GM12873 (cell line): Measurements from ENCODE around the gene RILPL1.

Source experiments
- TF ChIP-seq, protein P1 (sequence below): IDR thresholded peaks from 2 replicates; pipeline ENCODE4 v1.5.1; 2012; ENCODE audit warnings: low read depth, mild to moderate bottlenecking, moderate library complexity, low read length, control low read depth; ENCODE audit not compliant: insufficient read depth; ENCODE audit errors: missing control alignments

RILPL1 gene

DNA sequence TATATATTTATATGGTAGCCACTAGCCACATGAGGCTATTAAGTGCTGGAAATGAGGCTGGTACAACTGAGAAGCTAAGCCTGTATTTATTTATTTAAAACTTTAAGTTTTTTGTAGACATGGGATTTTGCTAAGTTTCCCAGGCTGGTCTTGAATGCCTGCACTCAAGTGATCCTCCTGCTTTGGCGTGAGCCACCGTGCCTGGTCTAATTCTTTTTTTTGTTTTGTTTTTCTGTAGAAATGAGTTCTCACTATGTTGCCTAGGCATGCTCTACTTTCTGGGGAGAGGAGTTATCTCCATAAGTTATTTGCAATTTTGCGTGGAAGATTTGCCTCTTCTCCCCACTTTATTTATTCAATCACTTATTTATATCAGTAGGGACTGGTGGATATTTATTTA is 80.4 kb downstream of the RILPL1 start:
- TF ChIP-seq, protein P1, sequence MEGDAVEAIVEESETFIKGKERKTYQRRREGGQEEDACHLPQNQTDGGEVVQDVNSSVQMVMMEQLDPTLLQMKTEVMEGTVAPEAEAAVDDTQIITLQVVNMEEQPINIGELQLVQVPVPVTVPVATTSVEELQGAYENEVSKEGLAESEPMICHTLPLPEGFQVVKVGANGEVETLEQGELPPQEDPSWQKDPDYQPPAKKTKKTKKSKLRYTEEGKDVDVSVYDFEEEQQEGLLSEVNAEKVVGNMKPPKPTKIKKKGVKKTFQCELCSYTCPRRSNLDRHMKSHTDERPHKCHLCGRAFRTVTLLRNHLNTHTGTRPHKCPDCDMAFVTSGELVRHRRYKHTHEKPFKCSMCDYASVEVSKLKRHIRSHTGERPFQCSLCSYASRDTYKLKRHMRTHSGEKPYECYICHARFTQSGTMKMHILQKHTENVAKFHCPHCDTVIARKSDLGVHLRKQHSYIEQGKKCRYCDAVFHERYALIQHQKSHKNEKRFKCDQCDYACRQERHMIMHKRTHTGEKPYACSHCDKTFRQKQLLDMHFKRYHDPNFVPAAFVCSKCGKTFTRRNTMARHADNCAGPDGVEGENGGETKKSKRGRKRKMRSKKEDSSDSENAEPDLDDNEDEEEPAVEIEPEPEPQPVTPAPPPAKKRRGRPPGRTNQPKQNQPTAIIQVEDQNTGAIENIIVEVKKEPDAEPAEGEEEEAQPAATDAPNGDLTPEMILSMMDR: no peak

DNA sequence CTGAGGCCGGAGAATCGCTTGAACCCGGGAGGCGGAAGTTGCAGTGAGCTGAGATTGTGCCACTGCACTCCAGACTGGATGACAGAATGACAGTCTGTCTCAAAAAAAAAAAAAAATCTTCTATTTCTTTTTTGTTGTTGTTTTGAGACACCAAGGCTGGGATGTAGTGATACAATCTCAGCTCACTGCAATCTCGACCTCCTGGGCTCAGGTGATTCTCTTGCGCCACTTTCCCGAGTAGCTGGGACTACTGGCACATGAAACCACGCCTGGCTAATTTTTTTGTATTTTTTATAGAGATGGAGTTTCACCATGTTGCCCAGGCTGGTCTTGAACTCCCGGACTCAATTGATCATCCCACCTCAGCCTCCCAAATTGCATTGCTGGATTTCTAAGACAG is 82.9 kb downstream of the RILPL1 start:
- TF ChIP-seq, protein P1: no peak

DNA sequence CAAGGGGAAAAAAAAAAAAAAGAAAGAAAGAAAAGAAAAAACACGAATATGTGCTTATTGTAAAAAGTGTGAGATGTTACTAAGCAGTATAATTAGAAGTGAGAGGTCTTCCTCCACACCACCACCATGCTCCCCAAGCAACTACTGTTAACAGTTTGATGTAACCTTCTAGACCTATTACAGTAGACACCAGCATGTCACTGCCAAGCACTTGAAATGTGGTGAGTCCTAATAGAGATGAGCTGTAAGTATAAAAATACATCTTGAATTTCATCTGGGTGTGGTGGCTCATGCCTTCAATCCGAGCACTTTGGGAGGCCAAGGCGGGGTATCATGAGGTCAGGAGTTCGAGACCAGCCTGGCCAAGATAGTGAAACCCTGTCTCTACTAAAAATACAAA is 83.7 kb downstream of the RILPL1 start:
- TF ChIP-seq, protein P1: no peak

DNA sequence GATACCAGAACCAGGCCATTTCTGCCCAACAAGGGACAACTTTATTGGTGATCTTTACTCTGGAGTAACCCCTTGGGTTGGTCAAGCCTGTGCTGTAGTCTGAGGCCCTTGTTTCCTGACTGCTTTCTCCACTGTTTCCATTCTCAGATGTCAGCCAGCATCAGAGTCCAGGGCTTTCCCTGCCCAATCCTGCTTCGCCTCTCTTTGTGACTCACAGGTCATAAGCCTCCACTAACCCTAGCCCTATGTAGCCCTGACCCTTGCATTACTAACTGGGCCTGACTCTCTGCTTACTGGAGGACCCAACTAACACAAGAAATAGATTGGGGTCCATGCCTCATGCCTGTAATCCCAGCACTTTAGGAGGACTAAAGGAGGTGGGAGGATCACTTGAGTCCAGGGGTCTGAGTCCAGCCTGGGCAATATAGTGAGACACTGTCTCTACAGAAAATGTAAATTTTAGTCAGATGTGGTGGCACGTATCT is 84.2 kb downstream of the RILPL1 start:
- TF ChIP-seq, protein P1: no peak

DNA sequence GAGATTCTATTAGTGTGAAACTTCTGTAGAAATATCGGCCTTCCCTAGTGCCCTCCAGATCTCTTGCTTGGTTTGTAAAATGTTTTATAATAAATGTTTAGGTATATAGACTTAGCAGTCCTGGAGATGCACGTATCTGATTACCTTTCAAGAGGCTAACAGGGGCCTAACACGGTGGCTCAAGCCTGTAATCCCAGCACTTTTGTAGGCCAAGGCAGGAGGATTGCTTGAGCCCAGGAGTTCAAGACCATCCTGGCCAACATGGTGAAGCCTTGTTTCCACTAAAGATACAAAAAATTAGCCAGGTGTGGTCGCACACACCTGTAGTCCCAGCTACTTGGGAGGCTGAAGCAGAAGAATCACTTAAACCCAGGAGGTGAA is 87.2 kb downstream of the RILPL1 start:
- TF ChIP-seq, protein P1: no peak

DNA sequence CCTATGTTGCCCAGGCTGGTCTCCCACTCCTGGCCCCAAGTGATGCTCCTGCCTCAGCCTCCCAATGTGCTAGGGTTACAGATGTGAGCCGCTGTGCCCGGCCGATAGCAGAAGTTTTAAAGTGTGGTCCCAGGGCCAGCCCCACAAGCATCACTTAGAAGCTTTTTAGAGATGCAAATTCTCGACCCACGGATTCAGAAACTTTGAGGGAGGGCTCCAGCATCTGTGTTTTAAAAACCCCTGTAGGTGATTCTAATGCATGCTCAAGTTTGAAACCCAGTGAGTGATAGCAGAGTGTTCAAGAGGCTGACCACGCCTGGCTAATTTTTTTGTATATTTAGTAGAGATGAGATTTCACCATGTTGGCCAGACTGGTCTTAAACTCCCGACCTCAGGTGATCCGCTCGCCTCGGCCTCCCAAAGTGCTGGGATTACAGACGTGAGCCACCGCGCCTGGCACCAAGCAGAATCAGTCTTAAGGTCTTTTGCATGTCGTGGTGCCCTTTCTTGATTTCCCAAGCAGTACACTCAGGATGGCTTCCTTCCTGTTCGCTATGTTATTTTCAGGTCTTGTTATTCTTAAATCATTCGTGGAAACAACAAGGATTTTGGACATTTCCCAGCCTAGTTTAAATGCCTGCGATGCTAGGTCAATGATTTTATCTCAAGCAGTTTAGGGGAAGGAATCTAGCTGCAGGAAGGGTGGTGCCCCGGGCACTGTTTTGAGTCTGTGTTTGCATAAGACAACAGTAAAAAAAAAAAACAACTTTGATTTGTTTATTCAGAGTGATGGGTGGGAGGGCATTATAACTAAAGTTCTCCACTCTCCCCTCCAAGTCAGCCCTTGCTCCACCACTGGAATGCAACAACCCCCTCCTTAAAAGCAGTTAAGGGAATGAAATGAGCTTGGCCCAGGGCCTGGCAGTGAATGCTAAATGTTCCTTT is 87.9 kb downstream of the RILPL1 start:
- TF ChIP-seq, protein P1: no peak

DNA sequence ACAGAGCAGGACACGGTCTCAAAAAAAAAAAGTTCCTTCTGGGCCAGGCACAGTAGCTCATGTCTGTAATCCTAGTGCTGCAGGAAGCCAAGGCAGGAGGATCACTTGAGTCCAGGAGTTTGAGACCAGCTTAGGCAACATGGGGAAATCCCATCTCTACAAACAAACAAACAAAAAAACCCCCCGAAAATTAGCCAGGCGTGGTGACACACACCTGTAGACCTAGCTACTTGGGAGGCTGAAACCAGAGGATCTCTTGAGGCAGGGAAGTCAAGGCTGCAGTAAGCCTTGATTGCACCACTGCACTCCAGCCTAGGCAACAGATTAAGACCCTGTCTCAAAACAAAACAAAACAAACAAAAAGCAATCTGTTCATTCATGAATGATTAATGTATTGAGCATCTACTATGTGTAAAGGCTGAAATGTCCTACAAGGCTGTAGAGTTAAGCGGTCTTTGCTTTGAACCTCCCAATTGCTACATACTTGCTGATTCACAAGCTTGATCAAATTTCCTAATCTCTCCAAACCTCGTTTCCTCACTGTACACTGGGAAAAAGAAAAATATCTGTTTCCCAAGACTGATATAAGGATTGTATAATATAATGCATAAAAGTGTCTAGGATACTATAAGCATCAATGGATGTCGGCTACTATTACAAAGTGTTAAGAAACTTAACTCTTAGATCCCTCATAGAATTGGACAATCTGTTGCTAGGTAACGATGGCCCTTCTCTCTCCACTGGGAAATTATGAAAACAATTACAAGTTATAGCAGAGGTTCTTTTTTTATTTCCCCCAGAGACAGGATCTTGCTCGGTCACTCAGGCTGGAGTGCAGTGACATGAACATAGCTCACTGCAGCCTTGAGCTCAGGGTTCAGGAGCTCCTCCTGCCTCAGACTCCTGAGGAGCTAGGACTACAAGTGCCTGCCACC is 89.2 kb downstream of the RILPL1 start:
- TF ChIP-seq, protein P1: no peak
